ENCODE data around the gene CNTNAP5.

The CNTNAP5 gene

GRCh38 chr2:124485659-124486058 is 460.6 kb downstream of the CNTNAP5 start:
- no peak for DNase-seq

- no peak for DNase-seq
Measured at GRCh38 chr2:124489686-124490085, 464.6 kb downstream of the CNTNAP5 start.

GRCh38 chr2:124501575-124502152 is 476.6 kb downstream of the CNTNAP5 start:
- no peak for DNase-seq

GRCh38 chr2:124514236-124514635 is 489.1 kb downstream of the CNTNAP5 start:
- no peak for DNase-seq

- DNase-seq = no peak
Measured at GRCh38 chr2:124520953-124521352, 495.9 kb downstream of the CNTNAP5 start.

GRCh38 chr2:124523096-124523495 is 498.0 kb downstream of the CNTNAP5 start:
- no peak for DNase-seq

GRCh38 chr2:124524155-124524915 is 499.2 kb downstream of the CNTNAP5 start:
- no peak for DNase-seq

- no peak for DNase-seq
Measured at GRCh38 chr2:124526221-124526620, 501.1 kb downstream of the CNTNAP5 start.

- DNase-seq = no peak
Measured at GRCh38 chr2:124530203-124530602, 505.1 kb downstream of the CNTNAP5 start.

- DNase-seq = no peak
Measured at GRCh38 chr2:124533226-124533954, 508.3 kb downstream of the CNTNAP5 start.

GRCh38 chr2:124534028-124534427 is 508.9 kb downstream of the CNTNAP5 start:
- DNase-seq = no peak

- DNase-seq = no peak
Measured at GRCh38 chr2:124535816-124536215, 510.7 kb downstream of the CNTNAP5 start.

- no peak for DNase-seq
Measured at GRCh38 chr2:124536591-124536990, 511.5 kb downstream of the CNTNAP5 start.

- no peak for DNase-seq
Measured at GRCh38 chr2:124538549-124538948, 513.5 kb downstream of the CNTNAP5 start.

- DNase-seq = no peak
Measured at GRCh38 chr2:124540805-124541204, 515.7 kb downstream of the CNTNAP5 start.

GRCh38 chr2:124542932-124543640 is 518.0 kb downstream of the CNTNAP5 start:
- DNase-seq = no peak

- no peak for DNase-seq
Measured at GRCh38 chr2:124547700-124548099, 522.6 kb downstream of the CNTNAP5 start.

GRCh38 chr2:124558277-124558905 is 533.3 kb downstream of the CNTNAP5 start:
- no peak for DNase-seq

GRCh38 chr2:124559236-124559635 is 534.1 kb downstream of the CNTNAP5 start:
- no peak for DNase-seq

- DNase-seq = no peak
Measured at GRCh38 chr2:124560592-124561112, 535.6 kb downstream of the CNTNAP5 start.

GRCh38 chr2:124561486-124561885 is 536.4 kb downstream of the CNTNAP5 start:
- no peak for DNase-seq

GRCh38 chr2:124563426-124563825 is 538.3 kb downstream of the CNTNAP5 start:
- DNase-seq = no peak

Measured in hematopoietic multipotent progenitor cell treated with erythropoietin and hydrocortisone succinate and interleukin-3 and kit ligand, for 8 days (in vitro differentiated cells).